ENCODE results near the gene REPS1. TPM values are rescaled to one million over a fixed set of nuclear protein-coding genes. Genes with fewer than 3 reads are reported as not detected.

REPS1 gene
- total and polyA plus RNA-seq, 5 donors from 2014 or later: 16.1 to 55.4 (median 25.0) TPM

DNA sequence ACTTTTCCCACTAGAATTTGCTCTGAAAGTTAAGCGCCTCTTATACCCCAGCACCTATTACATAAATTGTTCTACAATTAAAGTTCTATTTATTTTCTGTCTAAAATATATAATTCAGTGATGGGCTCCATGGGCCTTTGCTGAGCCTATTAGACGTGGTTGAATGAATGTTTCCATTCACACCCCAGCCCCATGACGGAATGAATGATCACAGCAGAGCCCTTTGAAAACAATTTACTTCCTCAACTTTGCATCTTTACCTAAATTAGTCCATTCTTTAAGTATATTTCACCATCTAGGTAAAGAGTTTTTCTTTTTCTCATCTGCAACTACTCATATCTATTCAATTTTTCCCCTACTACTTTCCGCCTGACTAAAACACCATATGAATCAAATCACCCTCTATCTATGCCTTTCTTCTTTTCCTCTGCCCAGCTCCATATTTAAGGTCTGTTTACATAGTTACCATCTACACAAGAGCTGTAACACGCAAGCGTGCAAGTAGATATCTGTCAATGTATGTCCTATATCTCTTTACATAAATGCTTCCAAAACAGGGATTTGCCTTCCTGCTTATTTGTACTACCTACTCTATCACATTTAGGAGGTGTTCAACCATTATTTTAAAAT, 122.5 kb downstream of the REPS1 start:
- H3K9me3 ChIP-seq (ENCODE audit: control insufficient read depth in 2 of 2, low read length in 2 of 2): no peaks in the 10 kb centered on the region
- H3K9me3 Mint-ChIP-seq: peaks cover 0 to 4% (median 0%) of the 10 kb centered on the region in 7 donors
- no peak overlapping the region for H3K4me3 Mint-ChIP-seq
- peaks cover 16% of the 10 kb centered on the region for H3K27me3 Mint-ChIP-seq
- H3K36me3 ChIP-seq (ENCODE audit: control insufficient read depth, insufficient read depth, low read length): no peaks in the 10 kb centered on the region
- peaks cover 0 to 4% (median 0%) of the 10 kb centered on the region in 4 donors for H3K4me1 Mint-ChIP-seq
- H3K27ac ChIP-seq (ENCODE audit: insufficient read depth, low read length, poor library complexity, severe bottlenecking): no peak overlapping the region
- H3K36me3 Mint-ChIP-seq: no peaks in the 10 kb centered on the region
- DNase-seq (no peak), ATAC-seq (ENCODE audit: low read depth in 2 of 2) (no peak)
- H3K4me1 ChIP-seq (ENCODE audit: control insufficient read depth, insufficient read depth, low read length, poor library complexity, severe bottlenecking): no peaks in the 10 kb centered on the region
- peaks cover 3% of the 10 kb centered on the region for H3K27me3 ChIP-seq (ENCODE audit: control insufficient read depth, insufficient read depth, low read length)
- no peak overlapping the region for H3K27ac Mint-ChIP-seq
- no peak overlapping the region for H3K4me3 ChIP-seq (ENCODE audit: low read depth, low read length)

GRCh38 chr6:138864343-138864890, 123.6 kb downstream of the REPS1 start:
- DNase-seq (no peak), ATAC-seq (ENCODE audit: low read depth in 2 of 2) (no peak)
- no peaks in the 10 kb centered on the region for H3K36me3 Mint-ChIP-seq
- no peak overlapping the region for H3K27ac Mint-ChIP-seq
- H3K4me3 Mint-ChIP-seq: no peak overlapping the region
- Histone ChIP-seq H3K27me3 (ENCODE audit: control insufficient read depth, insufficient read depth, low read length) (peaks cover 3% of the 10 kb centered on the region), H3K4me1 (ENCODE audit: control insufficient read depth, insufficient read depth, low read length, poor library complexity, severe bottlenecking) (no peaks in the 10 kb centered on the region), H3K27ac (ENCODE audit: insufficient read depth, low read length, poor library complexity, severe bottlenecking) (no peak overlapping the region), H3K9me3 (ENCODE audit: control insufficient read depth in 2 of 2, low read length in 2 of 2) (no peaks in the 10 kb centered on the region), H3K4me3 (ENCODE audit: low read depth, low read length) (no peak overlapping the region), H3K36me3 (ENCODE audit: control insufficient read depth, insufficient read depth, low read length) (no peaks in the 10 kb centered on the region)
- peaks cover 0 to 4% (median 0%) of the 10 kb centered on the region in 7 donors for H3K9me3 Mint-ChIP-seq
- H3K4me1 Mint-ChIP-seq: peaks cover 0 to 4% (median 0%) of the 10 kb centered on the region in 4 donors
- peaks cover 16% of the 10 kb centered on the region for H3K27me3 Mint-ChIP-seq

- Mint-ChIP-seq H3K9me3 (peaks cover 0 to 4% (median 0%) of the 10 kb centered on the region in 7 donors), H3K27me3 (peaks cover 21% of the 10 kb centered on the region), H3K36me3 (no peaks in the 10 kb centered on the region), H3K4me1 (peaks cover 0 to 1% (median 0%) of the 10 kb centered on the region in 4 donors), H3K4me3 (no peak overlapping the region), H3K27ac (peak overlapping the region in 1 of 3 donors; percentile 20)
- no peak for DNase-seq
- no peaks in the 10 kb centered on the region for H3K9me3 ChIP-seq (ENCODE audit: control insufficient read depth in 2 of 2, low read length in 2 of 2)
- no peaks in the 10 kb centered on the region for H3K4me1 ChIP-seq (ENCODE audit: control insufficient read depth, insufficient read depth, low read length, poor library complexity, severe bottlenecking)
- ATAC-seq (ENCODE audit: low read depth in 2 of 2): no peak
- H3K27me3 ChIP-seq (ENCODE audit: control insufficient read depth, insufficient read depth, low read length): peaks cover 3% of the 10 kb centered on the region
- no peak overlapping the region for H3K4me3 ChIP-seq (ENCODE audit: low read depth, low read length)
- H3K36me3 ChIP-seq (ENCODE audit: control insufficient read depth, insufficient read depth, low read length): no peaks in the 10 kb centered on the region
- no peak overlapping the region for H3K27ac ChIP-seq (ENCODE audit: insufficient read depth, low read length, poor library complexity, severe bottlenecking)
Observed at GRCh38 chr6:138863321-138863720, 124.7 kb downstream of the REPS1 start.

DNA sequence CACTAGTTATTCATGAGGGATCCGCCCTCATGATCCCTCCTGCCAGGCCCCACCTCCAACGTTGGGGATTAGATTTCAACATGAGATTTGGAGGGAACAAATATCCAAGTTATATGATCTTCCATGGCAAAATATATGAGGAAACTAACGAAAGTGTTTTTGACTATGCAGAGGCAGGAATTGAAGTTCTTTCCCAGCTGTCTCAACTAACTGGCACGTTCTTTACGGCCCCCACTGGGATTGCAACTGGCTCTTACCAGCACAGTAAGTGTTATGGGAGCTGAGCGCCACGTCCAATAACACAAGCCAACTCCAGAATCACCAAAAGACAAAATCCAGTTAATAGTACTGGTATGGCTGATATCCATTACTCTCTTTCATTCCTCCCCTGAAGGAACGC, 125.6 kb downstream of the REPS1 start:
- no peaks in the 10 kb centered on the region for H3K4me1 Mint-ChIP-seq
- H3K9me3 Mint-ChIP-seq: peaks cover 0 to 4% (median 0%) of the 10 kb centered on the region in 7 donors
- no peak for ATAC-seq (ENCODE audit: low read depth in 2 of 2)
- no peaks in the 10 kb centered on the region for H3K36me3 Mint-ChIP-seq
- Histone ChIP-seq H3K4me3 (ENCODE audit: low read depth, low read length) (no peak overlapping the region), H3K9me3 (ENCODE audit: control insufficient read depth in 2 of 2, low read length in 2 of 2) (no peaks in the 10 kb centered on the region), H3K36me3 (ENCODE audit: control insufficient read depth, insufficient read depth, low read length) (no peaks in the 10 kb centered on the region), H3K27me3 (ENCODE audit: control insufficient read depth, insufficient read depth, low read length) (peaks cover 3% of the 10 kb centered on the region), H3K4me1 (ENCODE audit: control insufficient read depth, insufficient read depth, low read length, poor library complexity, severe bottlenecking) (no peaks in the 10 kb centered on the region), H3K27ac (ENCODE audit: insufficient read depth, low read length, poor library complexity, severe bottlenecking) (no peak overlapping the region)
- no peak overlapping the region for H3K27ac Mint-ChIP-seq
- no peak overlapping the region for H3K4me3 Mint-ChIP-seq
- H3K27me3 Mint-ChIP-seq: peaks cover 21% of the 10 kb centered on the region
- DNase-seq: no peak

GRCh38 chr6:138857775-138858174, 130.3 kb downstream of the REPS1 start:
- H3K4me3 ChIP-seq (ENCODE audit: low read depth, low read length): no peak overlapping the region
- no peak overlapping the region for H3K27ac Mint-ChIP-seq
- no peak for DNase-seq
- no peak for ATAC-seq (ENCODE audit: low read depth in 2 of 2)
- no peaks in the 10 kb centered on the region for H3K4me1 ChIP-seq (ENCODE audit: control insufficient read depth, insufficient read depth, low read length, poor library complexity, severe bottlenecking)
- H3K9me3 ChIP-seq (ENCODE audit: control insufficient read depth in 2 of 2, low read length in 2 of 2): no peaks in the 10 kb centered on the region
- no peaks in the 10 kb centered on the region for H3K36me3 Mint-ChIP-seq
- H3K27ac ChIP-seq (ENCODE audit: insufficient read depth, low read length, poor library complexity, severe bottlenecking): no peak overlapping the region
- no peaks in the 10 kb centered on the region for H3K36me3 ChIP-seq (ENCODE audit: control insufficient read depth, insufficient read depth, low read length)
- no peaks in the 10 kb centered on the region for H3K4me1 Mint-ChIP-seq
- peaks cover 21% of the 10 kb centered on the region for H3K27me3 Mint-ChIP-seq
- H3K9me3 Mint-ChIP-seq: peaks cover 0 to 4% (median 0%) of the 10 kb centered on the region in 7 donors
- H3K4me3 Mint-ChIP-seq: no peak overlapping the region
- peaks cover 7% of the 10 kb centered on the region for H3K27me3 ChIP-seq (ENCODE audit: control insufficient read depth, insufficient read depth, low read length)

DNA sequence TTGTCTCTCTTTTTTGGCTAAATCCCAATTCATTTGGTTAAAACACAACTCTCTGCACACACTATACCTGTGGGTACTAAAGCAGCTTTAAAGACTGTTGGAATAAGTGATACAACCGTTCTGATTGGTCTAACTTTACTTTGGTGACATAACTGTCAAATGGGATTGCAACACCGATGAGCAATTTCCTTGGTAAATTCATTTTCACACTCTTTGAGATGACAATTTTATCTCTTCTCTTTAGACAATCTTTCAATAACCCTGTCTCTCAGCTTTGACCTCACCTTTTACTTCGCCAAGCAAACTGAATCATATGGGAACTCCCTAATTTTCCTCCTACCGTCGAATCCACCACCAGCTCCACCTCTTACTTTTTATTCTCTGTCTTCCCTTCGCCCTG, 131.4 kb downstream of the REPS1 start:
- peaks cover 4% of the 10 kb centered on the region for H3K27me3 ChIP-seq (ENCODE audit: control insufficient read depth, insufficient read depth, low read length)
- DNase-seq: no peak

More for the DNA sequence above, 131.4 kb downstream of the REPS1 start:
- Histone ChIP-seq H3K36me3 (ENCODE audit: control insufficient read depth, insufficient read depth, low read length) (no peaks in the 10 kb centered on the region), H3K27ac (ENCODE audit: insufficient read depth, low read length, poor library complexity, severe bottlenecking) (no peak overlapping the region), H3K9me3 (ENCODE audit: control insufficient read depth in 2 of 2, low read length in 2 of 2) (no peaks in the 10 kb centered on the region), H3K4me1 (ENCODE audit: control insufficient read depth, insufficient read depth, low read length, poor library complexity, severe bottlenecking) (no peaks in the 10 kb centered on the region), H3K4me3 (ENCODE audit: low read depth, low read length) (no peak overlapping the region)
- no peaks in the 10 kb centered on the region for H3K36me3 Mint-ChIP-seq
- no peak for ATAC-seq (ENCODE audit: low read depth in 2 of 2)
- H3K4me3 Mint-ChIP-seq: no peak overlapping the region
- peaks cover 0 to 2% (median 0%) of the 10 kb centered on the region in 7 donors for H3K9me3 Mint-ChIP-seq
- H3K27ac Mint-ChIP-seq: no peak overlapping the region
- H3K4me1 Mint-ChIP-seq: no peaks in the 10 kb centered on the region
- H3K27me3 Mint-ChIP-seq: peaks cover 14% of the 10 kb centered on the region

Other genes starting within 250 kb of the REPS1 start
- 27.2 TPM for gene CCDC28A, start 214.5 kb downstream of the REPS1 start, total RNA-seq
- 100 to 1,000 TPM in 1 of 4 donors, 10 to 100 TPM in 3; 77.6 to 112 (median 84.1) TPM for gene CCDC28A, start 214.5 kb downstream of the REPS1 start, polyA plus RNA-seq
- not detected for gene ECT2L, start 192.2 kb downstream of the REPS1 start, total RNA-seq
- gene ECT2L, start 192.2 kb downstream of the REPS1 start, polyA plus RNA-seq: under 1 TPM in 3 of 4 donors, not detected in 1; 0.03 to 0.10 (median 0.09) TPM
- 43.8 TPM for gene ABRACL, start 40.5 kb upstream of the REPS1 start, total RNA-seq
- 100 to 1,000 TPM; 160 to 194 (median 172) TPM for gene ABRACL, start 40.5 kb upstream of the REPS1 start, polyA plus RNA-seq
- gene HECA, start 146.8 kb upstream of the REPS1 start, total RNA-seq: 165 TPM
- gene HECA, start 146.8 kb upstream of the REPS1 start, polyA plus RNA-seq: 1 to 10 TPM; 5.2 to 7.9 (median 6.3) TPM